H1 (cell line): ENCODE results near the gene DPP10. TPM values are rescaled to one million over a fixed set of nuclear protein-coding genes. Genes with fewer than 3 reads are reported as not detected.

Experiments
- CTCF ChIP-seq, 3 experiments: IDR thresholded peaks; 1 replicate in 2 of 3; 2 replicates in 1 of 3; pipeline versions ENCODE4 v1.5.1 to v1.6.1; 2011; ENCODE audit warnings: low read length in 3 of 3, mild to moderate bottlenecking in 3 of 3, inconsistent platforms in 2 of 3, low read depth in 1 of 3, moderate library complexity in 1 of 3; ENCODE audit not compliant: insufficient read depth in 1 of 3; ENCODE audit errors: control extremely low read depth in 1 of 3
- MAX ChIP-seq: IDR thresholded peaks from 2 replicates; pipeline ENCODE4 v1.6.1; 2012; ENCODE audit warnings: inconsistent platforms
- TAF7 ChIP-seq: optimal IDR thresholded peaks from 2 replicates; pipeline ENCODE3; 2011; ENCODE audit warnings: low read depth, mild to moderate bottlenecking, inconsistent platforms, low read length, moderate library complexity, borderline replicate concordance
- polyA plus RNA-seq, 7 experiments: library from polyadenylated mRNA; depleted of rRNA in 3 of 7; stranded (reverse) in 5 of 7; unstranded in 2 of 7; fragments of >200 nt in 5 of 7; fragments of 200-250 nt in 2 of 7; gene quantifications; 1 replicate in 5 of 7; 2 replicates in 1 of 7; 4 replicates in 1 of 7; pipeline versions ENCODE4 v1.2.1 to v1.2.3, GENCODE V29; 2011 to 2013; ENCODE audit warnings: missing spikeins in 2 of 7, mixed read lengths in 2 of 7
- total RNA-seq: library from RNA; stranded (reverse); fragmentation: NEBNext Ultra II Directional; extraction: Animal tissue kit (Norgen Biotek cat#: 25700); gene quantifications from 2 replicates; pipeline ENCODE4 v1.2.1, GENCODE V29; 2021

The DPP10 gene
- total and polyA plus RNA-seq, 2 of the 8 experiments (the other 6 are each of a cell fraction or from before 2014, with no cell fraction given) = 3.3 to 7.2 TPM

DNA sequence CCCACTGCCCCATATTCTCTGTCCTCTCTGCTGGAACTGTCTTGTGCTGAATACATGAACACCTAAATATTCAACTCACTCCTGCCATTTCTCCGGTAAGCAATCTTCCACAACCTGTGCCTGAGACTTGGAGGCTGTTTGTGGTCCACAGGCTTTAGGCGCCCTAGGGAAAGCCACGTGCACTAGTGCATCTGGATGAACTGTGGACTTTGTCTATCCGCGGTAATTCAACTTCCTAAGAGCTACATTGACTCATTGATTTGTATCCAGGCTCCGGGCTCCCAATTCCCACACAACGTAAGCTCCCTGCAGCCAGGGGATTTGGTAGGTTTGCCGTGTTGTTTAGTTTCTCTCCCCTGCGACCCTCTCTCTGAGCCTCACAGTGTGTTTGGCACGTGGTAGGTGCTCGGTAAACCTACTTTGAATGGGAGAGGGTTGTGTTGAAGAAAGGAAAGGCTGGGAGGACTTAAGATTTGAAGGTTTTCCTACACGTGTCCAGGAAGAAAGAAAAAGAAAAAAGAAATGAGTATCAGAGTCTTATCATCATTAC is 718.2 kb downstream of the DPP10 start (continued):
- no peak for TF ChIP-seq TAF7
- no peak for TF ChIP-seq CTCF (IDR thresholded peaks at IDR 0.05; ENCODE audit: control extremely low read depth in 1 of 3, insufficient read depth in 1 of 3, low read depth in 1 of 3, low read length in 3 of 3)
- peak; percentile 98 for TF ChIP-seq MAX
